ENCODE data around the gene CACNA1E.

- TF ChIP-seq CTCF (IDR thresholded peaks at IDR 0.05; ENCODE audit: poor library complexity) (no peak), EZH2 (IDR thresholded peaks at IDR 0.05; ENCODE audit: borderline replicate concordance) (no peak), EZH2phosphoT487 (IDR thresholded peaks at IDR 0.05; ENCODE audit: low read depth, severe bottlenecking, unreplicated experiment) (no peak)
These were observed 48.1 kb downstream of the CACNA1E start for GRCh38 chr1:181531441-181531840.

Measured in hepatocyte (in vitro differentiated cells).